NCI-H524 (cell line): ENCODE data around the gene SPEM2.
A peak's percentile ranks its signal among the peaks of the same experiment; 100 is the strongest.

Experiments used
- DNase-seq, 2 experiments: peaks; one replicate each; lab custom pipeline; 2025; lab: John Stamatoyannopoulos, UW

The SPEM2 gene

GRCh38 chr17:7421186-7421585, 4.2 kb upstream of the SPEM2 start:
- no peak for DNase-seq

DNA sequence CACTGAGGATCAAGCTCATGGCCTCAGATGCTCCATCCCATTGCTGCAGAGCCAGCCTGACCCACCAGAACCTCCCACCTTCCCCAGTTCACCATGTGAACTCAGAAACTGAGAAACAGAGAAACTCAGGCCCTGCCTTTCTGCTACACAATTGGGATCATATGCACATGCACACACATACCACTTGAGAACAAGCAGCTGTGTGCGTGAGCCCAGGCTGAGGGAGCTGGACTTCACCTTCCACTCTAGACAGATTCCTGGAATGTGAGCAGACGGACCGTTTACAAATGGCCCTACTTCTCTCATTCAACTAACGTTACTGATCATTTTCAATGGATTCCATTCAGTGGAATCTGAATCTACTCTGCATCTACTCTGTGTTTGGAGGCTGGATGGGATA, 1.7 kb upstream of the SPEM2 start:
- DNase-seq, result no peak

DNA sequence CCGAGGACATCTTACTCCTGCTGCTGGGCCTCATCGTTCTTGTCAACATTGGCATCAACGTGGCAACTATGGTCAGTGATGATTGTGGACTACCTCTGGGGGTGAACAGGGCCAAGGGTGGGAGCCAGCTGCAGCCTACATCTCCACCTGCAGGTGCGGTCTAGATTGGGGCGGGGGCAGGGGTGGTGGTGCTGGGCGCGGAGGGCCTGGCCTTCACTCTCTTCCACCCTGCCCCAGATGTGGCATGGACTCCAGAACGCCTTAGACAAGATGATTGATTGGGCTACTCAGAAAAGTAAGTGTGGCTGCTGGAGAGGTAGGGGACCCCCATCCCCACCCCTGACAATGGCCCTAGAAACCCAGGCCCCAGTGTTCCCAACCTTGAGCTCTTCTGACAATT, 340 bp downstream of the SPEM2 start:
- DNase-seq, result no peak

- no peak for DNase-seq
Observed at GRCh38 chr17:7426203-7426863, 917 bp downstream of the SPEM2 start.

DNA sequence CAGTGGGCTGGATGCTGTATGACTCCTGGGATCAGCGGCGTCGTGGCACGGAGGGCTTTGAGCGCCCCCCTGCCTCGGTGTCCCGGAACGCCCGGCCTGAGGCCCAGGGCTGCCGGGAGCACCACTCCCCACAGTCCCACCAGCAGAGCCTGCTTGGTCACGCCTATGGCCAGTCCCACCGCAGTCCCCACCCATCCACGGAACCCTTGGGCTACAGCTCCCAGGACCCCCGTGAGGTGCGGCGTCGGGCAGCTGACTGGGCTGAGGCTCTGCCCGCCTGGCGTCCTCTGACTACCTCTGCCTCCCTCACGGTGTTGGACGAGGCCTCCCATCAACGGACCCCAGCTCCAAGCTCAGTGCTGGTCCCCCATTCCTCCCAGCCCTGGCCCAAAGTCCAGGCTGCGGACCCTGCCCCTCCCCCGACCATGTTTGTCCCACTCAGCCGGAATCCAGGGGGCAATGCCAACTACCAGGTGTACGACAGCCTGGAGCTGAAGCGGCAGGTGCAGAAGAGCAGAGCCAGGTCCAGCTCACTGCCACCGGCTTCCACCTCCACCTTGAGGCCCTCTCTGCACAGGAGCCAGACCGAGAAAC, 1.6 kb downstream of the SPEM2 start:
- DNase-seq, result no peak

DNA sequence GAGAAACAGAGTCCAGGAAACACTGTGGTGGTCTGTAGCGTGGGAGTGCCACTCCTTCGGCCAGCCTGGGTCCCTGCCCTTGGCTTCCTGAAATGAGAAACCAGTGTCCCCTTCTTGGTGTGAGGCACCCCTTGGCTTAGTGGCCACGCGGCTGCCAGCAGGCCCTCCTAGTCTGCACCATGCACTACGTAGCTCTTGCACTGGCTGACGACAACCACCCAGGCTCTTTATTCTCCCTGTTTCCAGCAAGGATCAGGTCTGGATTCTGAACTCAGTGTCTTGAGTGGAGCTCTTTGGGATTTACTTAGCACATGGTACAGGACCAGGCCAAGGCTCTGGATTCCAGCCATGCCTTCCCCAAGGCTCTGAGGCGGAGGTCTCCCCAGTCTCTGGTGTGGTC, 2.1 kb downstream of the SPEM2 start:
- DNase-seq, result no peak

- no peak for DNase-seq
Observed at GRCh38 chr17:7428557-7428956, 3.1 kb downstream of the SPEM2 start, which contains the start of gene SPEM3. SPEM3 (plus strand) TSS chr17:7428857; CDS start chr17:7428903, 46 bp downstream.

DNA sequence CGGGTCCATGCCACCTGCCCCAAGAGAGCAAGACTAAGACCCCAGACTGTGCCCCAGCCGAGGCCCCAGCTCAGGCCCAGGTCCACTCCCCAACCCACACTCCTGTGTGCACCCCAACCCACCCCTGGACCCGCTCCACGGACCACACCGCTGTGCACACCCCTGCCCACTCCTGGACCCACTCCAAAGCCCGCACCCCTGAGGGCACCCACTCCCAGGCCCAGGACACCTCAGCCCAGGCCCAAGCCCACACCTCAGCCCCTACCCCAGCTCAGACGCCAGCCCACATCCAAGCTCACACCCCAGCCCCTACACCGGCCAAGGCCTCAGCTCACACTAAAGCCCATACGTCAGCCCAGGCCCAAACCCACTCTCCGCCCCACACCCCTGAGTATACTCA, 4.3 kb downstream of the SPEM2 start:
- no peak for DNase-seq

DNA sequence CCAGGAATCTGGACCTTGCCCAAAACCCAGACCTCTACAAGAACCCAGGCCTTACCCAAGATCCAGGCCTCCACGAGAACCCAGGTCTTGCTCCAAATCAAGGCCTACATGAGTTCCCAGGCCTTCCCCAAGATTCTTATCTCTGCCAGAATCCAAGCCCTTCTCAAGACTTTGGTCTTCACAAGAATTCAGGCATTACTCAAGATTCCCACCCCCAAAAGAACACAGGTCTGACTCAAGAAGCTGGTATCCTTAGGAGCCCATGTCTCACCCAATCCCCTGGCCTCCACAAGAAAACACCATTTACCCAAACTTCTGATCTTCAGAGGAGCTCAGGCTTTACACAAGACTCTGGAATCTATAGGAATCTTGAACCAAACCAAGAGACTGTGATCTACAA, 5.8 kb downstream of the SPEM2 start:
- DNase-seq, result no peak

GRCh38 chr17:7432296-7432695, 6.9 kb downstream of the SPEM2 start:
- DNase-seq, result no peak

DNA sequence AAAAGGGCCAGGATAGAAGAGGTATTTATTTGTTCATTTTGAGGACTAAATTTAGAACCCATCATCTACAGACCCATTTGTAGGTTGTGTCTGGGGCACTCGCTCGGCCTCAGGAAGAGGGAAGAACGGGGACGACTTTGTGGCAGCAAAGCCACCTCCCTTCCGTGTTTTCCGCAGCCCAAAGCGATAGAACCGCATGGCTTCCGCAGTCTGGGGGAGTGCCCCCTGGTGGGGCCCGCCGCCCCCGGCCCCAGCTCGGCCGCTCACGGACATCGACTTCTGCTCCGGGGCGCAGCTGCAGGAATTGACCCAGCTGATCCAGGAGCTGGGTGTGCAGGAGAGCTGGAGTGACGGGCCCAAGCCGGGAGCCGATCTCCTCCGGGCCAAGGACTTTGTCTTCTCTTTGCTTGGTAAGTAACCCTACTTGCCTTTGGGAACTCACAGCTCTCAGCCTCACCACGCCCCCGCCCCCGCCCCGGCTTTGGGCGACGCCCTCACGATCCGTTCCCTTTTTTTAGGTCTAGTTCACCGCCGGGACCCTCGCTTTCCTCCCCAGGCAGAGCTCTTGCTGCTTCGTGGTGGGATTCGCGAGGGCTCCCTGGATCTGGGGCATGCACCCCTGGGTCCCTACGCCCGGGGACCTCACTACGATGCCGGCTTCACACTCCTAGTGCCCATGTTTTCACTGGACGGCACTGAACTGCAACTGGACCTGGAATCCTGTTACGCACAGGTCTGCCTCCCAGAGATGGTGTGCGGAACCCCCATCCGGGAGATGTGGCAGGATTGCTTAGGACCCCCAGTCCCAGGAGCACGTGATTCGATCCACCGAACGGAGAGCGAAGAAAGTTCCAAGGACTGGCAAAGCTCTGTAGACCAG, 10.5 kb downstream of the SPEM2 start:
- no peak for DNase-seq

- DNase-seq, result peak in 1 of 2 experiments; percentile 70
Observed at GRCh38 chr17:7436556-7437368, 11.3 kb downstream of the SPEM2 start.

DNA sequence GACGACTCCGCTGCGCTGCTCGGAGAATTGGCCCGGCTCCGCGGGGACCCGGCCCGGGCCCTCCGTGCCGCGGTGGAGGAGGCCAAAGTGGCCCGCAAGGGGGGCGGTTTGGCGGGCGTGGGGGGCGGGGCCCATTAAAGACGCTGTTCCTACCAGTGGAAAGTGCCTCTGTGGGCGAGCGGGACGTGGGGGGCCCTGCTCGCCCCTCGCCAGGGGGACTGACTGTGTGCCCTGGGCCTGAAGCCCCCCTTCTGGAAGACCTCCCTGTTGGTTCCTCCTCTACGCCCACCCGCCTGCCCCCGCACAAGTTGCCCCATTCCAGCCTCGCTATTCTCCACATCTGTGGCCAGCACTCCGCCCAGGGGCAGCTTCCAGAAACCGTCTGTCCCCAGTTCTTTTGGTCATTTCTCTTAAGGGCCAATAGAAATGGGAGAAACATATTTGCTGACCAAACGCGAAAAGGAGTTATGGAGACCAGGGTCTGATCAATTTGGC, 12.0 kb downstream of the SPEM2 start:
- no peak for DNase-seq

DNA sequence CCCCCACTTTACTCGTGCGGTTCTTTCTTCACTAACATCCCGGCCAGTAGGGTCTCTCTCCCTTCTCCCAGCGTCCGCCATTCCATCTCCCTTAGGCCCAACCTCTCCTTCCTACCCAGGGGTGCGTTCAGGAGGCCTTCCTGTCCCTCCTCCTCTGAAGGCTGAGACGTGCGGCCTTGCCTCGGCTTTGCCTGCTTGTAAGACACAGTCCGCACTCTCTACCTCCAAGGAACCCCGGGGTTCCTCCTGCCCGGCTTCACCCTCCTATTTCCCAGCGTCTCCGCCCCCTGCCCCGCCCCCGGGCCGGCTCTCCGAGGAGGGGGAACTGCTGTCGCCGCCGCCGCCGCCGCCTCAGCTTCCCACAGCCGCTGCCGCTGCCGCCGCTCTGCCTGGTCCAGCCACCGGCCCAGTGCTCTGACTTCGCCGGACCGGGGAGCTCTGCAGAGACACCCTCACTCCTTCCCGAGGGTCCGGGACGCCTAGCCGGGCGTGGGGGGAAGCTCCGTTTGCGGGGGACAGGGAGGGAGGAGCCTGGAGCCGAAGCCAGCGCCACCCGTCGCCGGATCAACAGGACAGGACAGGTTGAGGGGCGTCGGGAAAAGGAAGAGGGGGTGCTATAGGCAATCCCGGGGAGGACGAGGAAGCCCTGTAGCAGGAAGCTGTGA, 12.7 kb downstream of the SPEM2 start:
- DNase-seq, result no peak

GRCh38 chr17:7438656-7439460, 13.4 kb downstream of the SPEM2 start:
- no peak for DNase-seq

DNA sequence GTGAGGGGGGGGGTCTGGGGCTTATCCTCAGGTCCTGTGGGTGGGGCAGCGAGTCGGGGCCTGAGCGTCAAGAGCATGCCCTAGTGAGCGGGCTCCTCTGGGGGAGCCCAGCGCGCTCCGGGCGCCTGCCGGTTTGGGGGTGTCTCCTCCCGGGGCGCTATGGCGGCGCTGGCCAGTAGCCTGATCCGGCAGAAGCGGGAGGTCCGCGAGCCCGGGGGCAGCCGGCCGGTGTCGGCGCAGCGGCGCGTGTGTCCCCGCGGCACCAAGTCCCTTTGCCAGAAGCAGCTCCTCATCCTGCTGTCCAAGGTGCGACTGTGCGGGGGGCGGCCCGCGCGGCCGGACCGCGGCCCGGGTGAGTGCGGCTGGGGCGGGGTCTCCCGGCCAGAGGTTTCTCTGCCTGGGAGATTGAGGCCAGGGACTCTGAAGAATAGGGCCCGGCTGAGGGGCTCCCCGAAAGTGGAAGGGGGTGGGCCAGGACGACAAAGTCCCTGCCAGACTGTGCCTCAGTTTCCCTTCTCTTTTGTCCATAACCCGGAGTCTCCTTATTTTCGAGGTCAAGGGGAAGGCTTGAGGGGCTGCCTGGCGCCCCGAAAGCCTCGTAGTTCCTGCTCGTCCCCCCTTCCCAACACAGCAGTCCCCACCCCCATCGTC, 14.2 kb downstream of the SPEM2 start, which contains the start of gene FGF11:
Gene FGF11, plus strand, starts transcription at position 51 of the 651 bp plus-strand sequence. Its CDS starts 109 bp downstream, at position 160.
- DNase-seq, result no peak

- peak in 1 of 2 experiments; percentile 37 for DNase-seq
Observed at GRCh38 chr17:7440113-7440833, 14.9 kb downstream of the SPEM2 start.

GRCh38 chr17:7440834-7441195, 15.4 kb downstream of the SPEM2 start:
- peak in 1 of 2 experiments; percentile 35 for DNase-seq

DNA sequence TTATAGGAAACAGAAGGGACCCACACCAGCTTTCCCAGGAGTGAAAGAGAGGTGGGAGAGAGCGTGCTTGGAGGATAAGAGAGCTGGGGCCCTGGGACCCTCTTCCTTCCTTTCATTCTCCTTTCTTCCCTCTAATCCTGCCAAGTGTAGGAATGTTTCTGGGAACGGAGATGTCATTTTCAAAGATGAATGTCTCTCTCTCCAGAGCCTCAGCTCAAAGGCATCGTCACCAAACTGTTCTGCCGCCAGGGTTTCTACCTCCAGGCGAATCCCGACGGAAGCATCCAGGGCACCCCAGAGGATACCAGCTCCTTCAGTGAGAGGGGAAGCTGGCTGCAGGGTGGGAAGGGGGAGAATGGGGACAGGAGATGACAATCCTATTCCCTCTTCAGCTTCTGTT, 15.8 kb downstream of the SPEM2 start:
- no peak for DNase-seq
